Loucy (cell line): Measurements from ENCODE around the gene MYH16.

Source experiments
- H2AFZ ChIP-seq: fragments of 200-600 bp; sonication (generic); 2 replicates; pipeline ENCODE4 v1.6.0; 2016; ENCODE audit warnings: antibody characterized with exemption, mild to moderate bottlenecking, low read length, moderate library complexity
- H3F3A ChIP-seq: fragments of 200-600 bp; 2 replicates; pipeline ENCODE4 v1.6.0; 2016; ENCODE audit warnings: antibody characterized with exemption, low read depth, mild to moderate bottlenecking
- H3K27me3 ChIP-seq: fragments of 200-600 bp; sonication (generic); 2 replicates; pipeline ENCODE4 v1.6.1; 2014; ENCODE audit warnings: low read length, mild to moderate bottlenecking; ENCODE audit not compliant: insufficient read depth, poor library complexity, severe bottlenecking
- H3K36me3 ChIP-seq: fragments of 200-600 bp; sonication (generic); 2 replicates; pipeline ENCODE4 v1.6.1; 2016; ENCODE audit warnings: low read length; ENCODE audit not compliant: insufficient read depth
- H3K4me1 ChIP-seq: fragments of 200-600 bp; sonication (generic); 2 replicates; pipeline ENCODE4 v1.5.1; 2014; ENCODE audit warnings: low read length, mild to moderate bottlenecking; ENCODE audit not compliant: insufficient read depth, poor library complexity, severe bottlenecking
- H3K4me2 ChIP-seq: fragments of 200-600 bp; sonication (generic); 2 replicates; pipeline ENCODE4 v1.6.0; 2014; ENCODE audit warnings: antibody characterized with exemption, low read length, low read depth, mild to moderate bottlenecking; ENCODE audit not compliant: poor library complexity, severe bottlenecking
- H3K4me3 ChIP-seq: fragments of 200-600 bp; sonication (generic); 2 replicates; pipeline ENCODE4 v1.5.1; 2014; ENCODE audit warnings: low read length, mild to moderate bottlenecking, mixed read lengths; ENCODE audit not compliant: poor library complexity, severe bottlenecking
- H3K79me2 ChIP-seq: fragments of 200-600 bp; sonication (generic); 2 replicates; pipeline ENCODE4 v1.6.1; 2014; ENCODE audit warnings: low read length; ENCODE audit not compliant: insufficient read depth
- H3K9ac ChIP-seq: fragments of 200-600 bp; sonication (generic); 2 replicates; pipeline ENCODE4 v1.6.0; 2014; ENCODE audit warnings: mild to moderate bottlenecking, low read depth, low read length, moderate library complexity; ENCODE audit not compliant: poor library complexity, severe bottlenecking
- H3K9me2 ChIP-seq: fragments of 200-600 bp; sonication (generic); replicated peaks from 2 replicates; pipeline ENCODE4 v1.6.1; 2016; ENCODE audit warnings: low read depth, low read length, mixed read lengths
- H3K9me3 ChIP-seq: fragments of 200-600 bp; sonication (generic); 2 replicates; pipeline ENCODE4 v1.6.1; 2014; ENCODE audit warnings: mild to moderate bottlenecking, antibody characterized with exemption, low read length, low read depth; ENCODE audit not compliant: insufficient read depth
- H4K20me1 ChIP-seq: fragments of 200-600 bp; sonication (generic); 2 replicates; pipeline ENCODE4 v1.6.0; 2014; ENCODE audit warnings: antibody characterized with exemption, low read length, mild to moderate bottlenecking; ENCODE audit not compliant: insufficient read depth, poor library complexity, severe bottlenecking
- CTCF ChIP-seq: fragments of 200-600 bp; sonication (generic); conservative IDR thresholded peaks from 2 replicates; pipeline ENCODE4 v1.5.1; 2014; ENCODE audit warnings: mild to moderate bottlenecking, antibody characterized with exemption, low read length
- EZH2phosphoT487 ChIP-seq: fragments of 200-600 bp; IDR thresholded peaks from 2 replicates; pipeline ENCODE4 v1.6.1; 2018; ENCODE audit warnings: antibody characterized with exemption, mild to moderate bottlenecking, moderate library complexity, borderline replicate concordance

MYH16 gene

GRCh38 chr7:99293167-99293566, 20.5 kb downstream of the MYH16 start:
- Histone ChIP-seq H3K79me2 (no peaks in the 10 kb centered on the region), H3K4me3 (no peak overlapping the region), H3K9me3 (no peaks in the 10 kb centered on the region), H3K9me2 (no peaks in the 10 kb centered on the region), H3K4me1 (no peaks in the 10 kb centered on the region), H3K4me2 (no peak overlapping the region), H3K9ac (no peak overlapping the region), H4K20me1 (no peaks in the 10 kb centered on the region), H3K36me3 (no peaks in the 10 kb centered on the region), H3K27me3 (no peaks in the 10 kb centered on the region), H2AFZ (no peak overlapping the region), H3F3A (no peaks in the 10 kb centered on the region)
- TF ChIP-seq CTCF (no peak), EZH2phosphoT487 (no peak)

DNA sequence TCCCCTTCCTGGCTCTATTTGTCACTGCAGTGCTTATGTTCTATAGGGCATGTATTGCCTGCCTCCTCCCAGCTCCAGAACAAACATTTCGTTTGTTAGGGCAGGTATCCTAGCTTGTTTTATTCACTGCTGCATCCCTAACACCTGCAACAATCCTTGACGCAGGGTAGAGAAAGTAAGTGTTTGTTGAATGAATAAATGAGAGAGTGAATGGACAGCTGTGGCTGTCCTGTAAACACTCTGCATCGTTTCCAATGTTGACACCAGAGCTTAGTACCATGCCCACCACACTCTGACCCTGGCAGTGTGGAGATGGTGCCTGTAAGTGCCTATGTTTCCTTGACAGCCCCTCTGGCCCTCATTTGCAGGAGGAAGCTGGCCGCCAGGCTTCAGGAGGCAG, 21.0 kb downstream of the MYH16 start:
- Histone ChIP-seq H3K9me2 (no peaks in the 10 kb centered on the region), H3K4me1 (no peaks in the 10 kb centered on the region), H3K9ac (no peak overlapping the region), H3K4me3 (no peak overlapping the region), H3K36me3 (no peaks in the 10 kb centered on the region), H3K9me3 (no peaks in the 10 kb centered on the region), H3K4me2 (no peak overlapping the region), H2AFZ (no peak overlapping the region), H3K27me3 (no peaks in the 10 kb centered on the region), H3F3A (no peaks in the 10 kb centered on the region), H4K20me1 (no peaks in the 10 kb centered on the region), H3K79me2 (no peaks in the 10 kb centered on the region)
- no peak for TF ChIP-seq EZH2phosphoT487
- TF ChIP-seq CTCF = no peak

DNA sequence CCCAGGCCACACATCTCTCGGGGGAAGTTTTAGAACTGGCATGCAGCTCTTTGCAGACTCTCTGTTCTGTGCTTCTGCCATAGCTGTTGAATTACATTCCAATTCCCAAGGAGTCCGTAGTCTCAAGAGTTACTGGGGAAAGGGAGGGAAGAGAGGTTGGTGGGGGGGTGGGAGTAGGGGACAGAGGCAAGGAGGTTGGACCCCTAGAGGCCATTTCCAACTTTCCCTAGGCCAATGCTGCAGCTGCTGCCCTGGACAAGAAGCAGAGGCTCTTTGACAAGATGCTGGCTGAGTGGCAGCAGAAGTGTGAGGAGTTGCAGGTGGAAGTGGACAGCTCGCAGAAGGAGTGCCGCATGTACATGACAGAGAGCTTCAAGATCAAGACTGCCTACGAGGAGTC, 23.8 kb downstream of the MYH16 start:
- H3K79me2 ChIP-seq = no peaks in the 10 kb centered on the region
- no peaks in the 10 kb centered on the region for H3F3A ChIP-seq
- H4K20me1 ChIP-seq = no peaks in the 10 kb centered on the region
- H2AFZ ChIP-seq = no peak overlapping the region
- no peaks in the 10 kb centered on the region for H3K27me3 ChIP-seq
- H3K9ac ChIP-seq = no peak overlapping the region
- no peak overlapping the region for H3K4me2 ChIP-seq
- TF ChIP-seq EZH2phosphoT487 (no peak), CTCF (no peak)
- H3K4me3 ChIP-seq = no peak overlapping the region
- H3K9me3 ChIP-seq = no peaks in the 10 kb centered on the region
- H3K4me1 ChIP-seq = no peaks in the 10 kb centered on the region
- H3K9me2 ChIP-seq = no peaks in the 10 kb centered on the region
- H3K36me3 ChIP-seq = no peaks in the 10 kb centered on the region
